ENCODE measurements around the gene TMEM242. TPM values are rescaled to one million over a fixed set of nuclear protein-coding genes. Genes with fewer than 3 reads are reported as not detected.

Gene TMEM242
- total RNA-seq, 4 donors from 2014 or later = 5.4 to 9.8 (median 6.0) TPM

GRCh38 chr6:157248264-157248663 is 75.1 kb downstream of the TMEM242 start:
- TF ChIP-seq, protein P1, sequence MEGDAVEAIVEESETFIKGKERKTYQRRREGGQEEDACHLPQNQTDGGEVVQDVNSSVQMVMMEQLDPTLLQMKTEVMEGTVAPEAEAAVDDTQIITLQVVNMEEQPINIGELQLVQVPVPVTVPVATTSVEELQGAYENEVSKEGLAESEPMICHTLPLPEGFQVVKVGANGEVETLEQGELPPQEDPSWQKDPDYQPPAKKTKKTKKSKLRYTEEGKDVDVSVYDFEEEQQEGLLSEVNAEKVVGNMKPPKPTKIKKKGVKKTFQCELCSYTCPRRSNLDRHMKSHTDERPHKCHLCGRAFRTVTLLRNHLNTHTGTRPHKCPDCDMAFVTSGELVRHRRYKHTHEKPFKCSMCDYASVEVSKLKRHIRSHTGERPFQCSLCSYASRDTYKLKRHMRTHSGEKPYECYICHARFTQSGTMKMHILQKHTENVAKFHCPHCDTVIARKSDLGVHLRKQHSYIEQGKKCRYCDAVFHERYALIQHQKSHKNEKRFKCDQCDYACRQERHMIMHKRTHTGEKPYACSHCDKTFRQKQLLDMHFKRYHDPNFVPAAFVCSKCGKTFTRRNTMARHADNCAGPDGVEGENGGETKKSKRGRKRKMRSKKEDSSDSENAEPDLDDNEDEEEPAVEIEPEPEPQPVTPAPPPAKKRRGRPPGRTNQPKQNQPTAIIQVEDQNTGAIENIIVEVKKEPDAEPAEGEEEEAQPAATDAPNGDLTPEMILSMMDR (IDR thresholded peaks at IDR 0.05; ENCODE audit: low read depth) = no peak

DNA sequence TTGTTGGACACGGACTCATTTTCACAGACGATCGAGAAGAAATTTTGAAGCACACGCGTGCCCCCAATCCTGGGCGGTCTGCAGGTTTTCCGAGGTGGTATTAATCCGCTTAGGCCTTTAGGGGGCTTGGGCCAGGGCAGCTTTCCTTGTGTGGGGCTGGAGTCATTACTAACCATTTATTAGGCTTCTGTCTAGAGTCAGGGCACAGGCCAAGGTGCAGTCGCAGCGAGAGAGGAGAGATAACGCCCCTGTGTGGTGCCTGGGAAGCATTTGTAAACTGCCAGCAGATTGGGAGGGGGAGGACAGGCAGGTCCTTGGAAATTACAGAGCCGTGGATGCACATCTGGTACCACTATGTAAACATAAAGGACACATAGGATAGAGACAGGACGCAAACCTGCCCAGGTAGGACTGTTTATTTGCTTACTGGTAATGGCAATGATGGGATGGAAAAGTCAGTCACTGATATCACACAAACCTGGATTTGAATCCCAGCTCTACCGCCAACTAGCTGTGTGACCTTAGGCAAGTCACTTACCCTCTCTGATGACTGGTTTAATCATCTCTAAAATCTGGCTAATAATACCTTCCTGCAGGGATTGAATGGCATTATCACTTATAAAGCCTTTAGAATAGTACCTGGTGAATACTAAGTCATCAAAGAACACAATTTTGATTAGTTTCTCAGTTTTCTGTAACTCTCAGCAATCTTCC is 76.4 kb downstream of the TMEM242 start:
- TF ChIP-seq, protein P1 (IDR thresholded peaks at IDR 0.05; ENCODE audit: low read depth) = no peak

DNA sequence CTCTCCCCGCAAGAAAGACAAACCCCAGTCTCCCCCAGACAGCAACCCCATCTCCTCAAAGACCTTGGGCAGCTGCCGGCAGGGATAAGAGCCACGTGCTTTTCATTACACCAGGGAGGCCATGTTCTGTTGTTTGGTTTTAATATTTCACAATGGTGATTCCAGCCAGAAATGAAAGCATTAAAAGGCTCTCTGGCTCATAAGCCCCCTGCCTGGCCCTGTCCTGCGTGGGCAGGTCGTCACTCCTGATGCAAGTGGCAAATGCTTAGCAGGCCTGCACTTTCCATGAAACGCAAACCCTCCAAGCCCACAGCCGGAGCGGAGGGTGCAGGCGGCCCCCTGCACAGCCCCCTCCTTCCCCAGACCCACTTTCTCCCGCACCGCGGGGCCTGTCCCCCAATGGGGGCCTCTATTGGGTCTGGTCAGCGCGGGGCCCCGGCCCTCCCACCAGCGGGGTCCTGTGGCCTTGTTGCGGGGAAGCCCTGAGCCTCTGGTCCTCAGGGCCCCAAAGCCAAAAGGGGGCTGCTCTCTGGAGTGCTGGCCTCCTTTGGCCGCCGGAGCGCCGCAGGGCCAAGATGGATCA is 77.2 kb downstream of the TMEM242 start:
- TF ChIP-seq, protein P1 (IDR thresholded peaks at IDR 0.05; ENCODE audit: low read depth) = no peak

DNA sequence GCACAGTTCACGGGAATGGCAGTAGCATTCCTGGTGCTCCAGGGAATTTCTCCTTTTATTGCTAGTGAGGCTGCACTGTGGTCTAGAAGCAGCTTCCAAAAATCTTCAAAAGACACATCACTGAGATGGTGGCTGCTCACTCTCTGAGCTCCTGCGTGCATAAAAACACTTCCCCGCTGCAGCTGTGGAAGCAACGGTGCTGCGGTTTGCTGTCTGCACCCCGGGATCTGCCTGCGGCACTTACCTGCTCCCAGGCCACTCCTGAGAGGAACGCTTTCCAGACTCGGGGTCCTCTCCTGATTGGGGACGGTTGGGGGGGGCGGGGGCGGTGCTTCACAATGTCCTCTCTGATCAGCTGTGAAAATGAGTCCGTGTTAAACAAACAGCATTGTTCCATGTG is 77.9 kb downstream of the TMEM242 start:
- TF ChIP-seq, protein P1 (IDR thresholded peaks at IDR 0.05; ENCODE audit: low read depth) = no peak

- TF ChIP-seq, protein P1 (IDR thresholded peaks at IDR 0.05; ENCODE audit: low read depth) = no peak
Measured at GRCh38 chr6:157244780-157245179, 78.5 kb downstream of the TMEM242 start.

GRCh38 chr6:157244175-157244574 is 79.1 kb downstream of the TMEM242 start:
- TF ChIP-seq, protein P1 (IDR thresholded peaks at IDR 0.05; ENCODE audit: low read depth) = no peak

- TF ChIP-seq, protein P1 (IDR thresholded peaks at IDR 0.05; ENCODE audit: low read depth) = no peak
Measured at GRCh38 chr6:157242791-157243190, 80.5 kb downstream of the TMEM242 start.
